ENCODE data around the gene DHX8. TPM values are rescaled to one million over a fixed set of nuclear protein-coding genes. Genes with fewer than 3 reads are reported as not detected.

Gene DHX8
- total RNA-seq, 2 donors from 2014 or later, result 51.8 to 54.2 TPM

DNA sequence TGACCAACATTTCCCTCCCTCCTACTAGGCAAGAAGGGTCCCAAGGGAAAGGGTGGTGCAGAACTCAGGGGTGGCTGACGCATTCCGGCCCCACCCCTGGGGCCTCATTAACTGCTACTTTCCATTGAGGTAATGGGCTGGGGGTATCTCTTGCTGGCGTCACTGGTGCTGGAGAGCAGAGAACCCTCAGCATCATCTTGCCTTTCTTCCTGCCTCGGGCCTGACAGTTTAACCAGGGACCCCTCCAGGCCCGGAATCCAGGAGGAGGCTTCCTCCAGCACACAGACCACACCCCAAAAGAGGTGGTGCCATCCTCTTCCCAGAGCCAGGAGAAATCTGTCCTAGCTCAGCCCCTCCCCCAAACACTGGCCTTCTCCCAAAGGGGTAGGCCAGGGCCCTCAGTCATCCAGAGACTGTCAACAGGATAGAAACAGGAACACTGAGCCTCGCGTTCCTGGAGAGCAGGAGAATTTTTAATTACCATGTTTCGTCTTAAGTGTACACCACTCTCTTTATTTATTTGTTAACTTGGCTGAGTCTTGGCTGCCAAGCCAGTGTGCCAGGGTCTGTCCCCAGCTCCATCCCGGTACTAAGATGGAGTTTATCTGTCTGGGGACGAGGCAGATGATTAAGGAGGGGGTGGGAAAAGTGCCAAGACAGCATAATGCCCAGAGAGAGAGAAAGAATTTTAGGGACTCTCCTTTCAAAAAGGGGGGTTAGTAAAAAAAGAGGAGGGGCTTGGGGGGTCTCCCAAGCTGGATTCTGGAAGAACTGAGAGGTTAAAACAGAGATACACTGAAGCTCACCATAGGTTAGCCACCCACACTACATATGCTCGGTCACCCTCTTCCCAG lies 57.3 kb downstream of the DHX8 start:
- no peak overlapping the region for H3K27ac Mint-ChIP-seq

GRCh38 chr17:43542859-43543258 lies 59.1 kb downstream of the DHX8 start:
- DNase-seq (ENCODE audit: low spot score) (no peak), ATAC-seq (no peak)
- H3K36me3 Mint-ChIP-seq, result no peaks in the 10 kb centered on the region
- H3K27me3 Mint-ChIP-seq, result peaks cover 27 to 32% of the 10 kb centered on the region in 2 donors
- peaks cover 20 to 21% of the 10 kb centered on the region in 2 donors for H3K4me1 Mint-ChIP-seq (ENCODE audit: low read depth in 2 of 2)
- H3K27ac Mint-ChIP-seq, result no peak overlapping the region
- no peaks in the 10 kb centered on the region for H3K9me3 Mint-ChIP-seq
- H3K4me3 Mint-ChIP-seq, result no peak overlapping the region

More for the DNA sequence above, 57.3 kb downstream of the DHX8 start:
- H3K4me3 Mint-ChIP-seq, result no peak overlapping the region
- ATAC-seq (no peak), DNase-seq (ENCODE audit: low spot score) (no peak)
- H3K4me1 Mint-ChIP-seq (ENCODE audit: low read depth in 2 of 2), result peaks cover 7% of the 10 kb centered on the region in 2 donors
- H3K36me3 Mint-ChIP-seq, result no peaks in the 10 kb centered on the region
- H3K9me3 Mint-ChIP-seq, result no peaks in the 10 kb centered on the region
- peaks cover 17 to 24% of the 10 kb centered on the region in 2 donors for H3K27me3 Mint-ChIP-seq

GRCh38 chr17:43543300-43543699 lies 59.5 kb downstream of the DHX8 start:
- peaks cover 20 to 22% of the 10 kb centered on the region in 2 donors for H3K4me1 Mint-ChIP-seq (ENCODE audit: low read depth in 2 of 2)
- no peak overlapping the region for H3K27ac Mint-ChIP-seq
- DNase-seq (ENCODE audit: low spot score), result no peak

GRCh38 chr17:43543771-43544575 lies 60.2 kb downstream of the DHX8 start:
- Mint-ChIP-seq H3K9me3 (no peaks in the 10 kb centered on the region), H3K4me1 (ENCODE audit: low read depth in 2 of 2) (peaks cover 20 to 22% of the 10 kb centered on the region in 2 donors), H3K4me3 (peak overlapping the region; percentile 86), H3K27ac (no peak overlapping the region), H3K36me3 (no peaks in the 10 kb centered on the region), H3K27me3 (peaks cover 32 to 37% of the 10 kb centered on the region in 2 donors)
- no peak for ATAC-seq
- DNase-seq (ENCODE audit: low spot score), result no peak

More at GRCh38 chr17:43543300-43543699, 59.5 kb downstream of the DHX8 start:
- Mint-ChIP-seq H3K4me3 (no peak overlapping the region), H3K36me3 (no peaks in the 10 kb centered on the region), H3K27me3 (peaks cover 31 to 34% of the 10 kb centered on the region in 2 donors), H3K9me3 (no peaks in the 10 kb centered on the region)
- no peak for ATAC-seq

DNA sequence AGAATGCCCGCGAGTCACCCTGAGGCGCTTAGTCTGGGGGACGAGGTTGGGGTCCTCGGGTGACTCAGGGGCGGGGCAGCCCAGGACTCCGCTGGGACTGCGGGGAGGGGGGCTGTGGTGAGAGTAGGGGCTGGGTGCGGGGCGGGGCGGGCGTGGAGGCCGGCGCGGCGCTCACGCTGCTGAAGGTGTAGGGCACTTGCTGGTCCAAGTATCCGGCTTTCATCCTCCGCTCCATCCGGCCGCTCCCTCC lies 61.5 kb downstream of the DHX8 start:
- no peaks in the 10 kb centered on the region for H3K36me3 Mint-ChIP-seq
- ATAC-seq (peak in 1 of 2 donors; percentile 48), DNase-seq (ENCODE audit: low spot score) (no peak)

DNA sequence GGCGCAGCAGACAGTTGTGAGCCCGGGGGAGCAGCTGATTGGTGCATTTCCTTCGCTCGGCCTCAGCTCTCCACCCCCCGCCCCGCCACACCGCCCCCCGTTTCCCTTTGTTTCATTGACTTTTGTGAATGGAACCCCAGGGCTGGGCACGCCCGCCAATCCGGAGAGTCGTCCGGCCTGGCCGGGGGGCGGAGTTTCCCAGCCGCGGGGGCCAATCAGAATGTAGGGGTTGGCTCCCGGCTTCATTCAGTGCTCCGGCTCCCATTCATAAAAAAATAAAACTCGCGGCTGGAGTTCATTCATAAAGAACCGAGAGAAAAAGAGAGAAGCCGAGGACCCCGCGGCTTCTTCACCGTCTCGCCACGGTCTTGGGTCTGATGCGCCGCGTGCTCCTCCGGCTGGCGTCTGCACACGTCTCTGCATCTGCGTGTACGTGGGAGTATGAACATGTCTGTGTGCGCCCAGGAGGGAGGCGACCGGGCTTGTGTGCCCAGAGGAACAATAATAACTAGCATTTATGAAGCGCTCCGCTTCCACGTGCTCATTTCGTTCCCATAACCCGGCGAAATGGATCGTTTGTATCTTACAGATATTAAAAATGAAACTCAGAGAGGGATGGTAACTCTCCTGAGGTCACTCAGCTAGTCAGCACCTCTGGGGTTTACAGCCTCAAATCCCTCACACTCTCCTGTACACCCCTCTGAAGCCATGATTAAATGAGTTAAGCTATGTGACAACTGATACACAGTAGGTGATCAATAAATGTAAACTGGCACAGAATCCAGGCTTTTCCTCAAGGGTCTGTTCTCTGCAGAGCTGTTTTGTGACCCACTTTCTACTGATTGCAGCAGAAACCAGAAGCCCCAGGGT lies 62.8 kb downstream of the DHX8 start, which contains the start of gene ETV4:
Gene ETV4 (minus strand): TSS at position 22 of the 870 bp plus-strand sequence. CDS start 723 bp downstream, outside the sequence.
- no peaks in the 10 kb centered on the region for H3K9me3 Mint-ChIP-seq
- no peaks in the 10 kb centered on the region for H3K36me3 Mint-ChIP-seq
- ATAC-seq, result peak; percentile 94 to 95
- H3K4me1 Mint-ChIP-seq (ENCODE audit: low read depth in 2 of 2), result peaks cover 20 to 22% of the 10 kb centered on the region in 2 donors
- peak within 1 kb of the TSS in 1 of 2 donors; percentile 56 for H3K27ac Mint-ChIP-seq
- peaks cover 43 to 45% of the 10 kb centered on the region in 2 donors for H3K27me3 Mint-ChIP-seq
- peak; percentile 93 for DNase-seq (ENCODE audit: low spot score)
- H3K4me3 Mint-ChIP-seq, result peak within 1 kb of the TSS; percentile 88

More for the DNA sequence above, 61.5 kb downstream of the DHX8 start:
- no peaks in the 10 kb centered on the region for H3K9me3 Mint-ChIP-seq
- peak overlapping the region; percentile 86 for H3K4me3 Mint-ChIP-seq
- H3K27ac Mint-ChIP-seq, result no peak overlapping the region
- peaks cover 42 to 43% of the 10 kb centered on the region in 2 donors for H3K27me3 Mint-ChIP-seq
- peaks cover 20 to 22% of the 10 kb centered on the region in 2 donors for H3K4me1 Mint-ChIP-seq (ENCODE audit: low read depth in 2 of 2)

DNA sequence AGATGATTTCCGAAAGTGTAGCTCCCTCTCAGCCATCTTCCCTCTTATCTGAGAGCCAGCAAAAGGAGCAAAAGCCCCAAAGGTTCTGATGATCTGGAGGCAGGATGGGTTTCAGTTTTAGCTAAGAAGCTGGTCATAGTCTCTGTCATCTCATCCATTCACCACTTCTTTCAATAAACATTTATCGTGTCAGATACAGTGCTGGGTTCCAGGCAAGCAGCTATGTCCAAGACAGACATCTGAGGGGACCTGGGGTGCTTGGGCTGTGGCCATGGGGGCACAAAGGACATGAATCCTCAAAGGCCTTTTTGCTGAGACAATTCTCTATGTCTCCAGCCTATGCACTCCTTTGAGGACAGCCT lies 63.4 kb downstream of the DHX8 start:
- peak overlapping the region in 1 of 2 donors; percentile 56 for H3K27ac Mint-ChIP-seq
- no peak for DNase-seq (ENCODE audit: low spot score)
- peak overlapping the region; percentile 88 for H3K4me3 Mint-ChIP-seq
- H3K4me1 Mint-ChIP-seq (ENCODE audit: low read depth in 2 of 2), result peaks cover 20 to 22% of the 10 kb centered on the region in 2 donors
- H3K9me3 Mint-ChIP-seq, result no peaks in the 10 kb centered on the region
- ATAC-seq, result no peak
- peaks cover 41 to 46% of the 10 kb centered on the region in 2 donors for H3K27me3 Mint-ChIP-seq
- H3K36me3 Mint-ChIP-seq, result no peaks in the 10 kb centered on the region

- H3K27me3 Mint-ChIP-seq, result peaks cover 35 to 42% of the 10 kb centered on the region in 2 donors
- DNase-seq (ENCODE audit: low spot score) (no peak), ATAC-seq (no peak)
- no peaks in the 10 kb centered on the region for H3K36me3 Mint-ChIP-seq
- peak overlapping the region; percentile 88 for H3K4me3 Mint-ChIP-seq
- peaks cover 20 to 22% of the 10 kb centered on the region in 2 donors for H3K4me1 Mint-ChIP-seq (ENCODE audit: low read depth in 2 of 2)
- no peak overlapping the region for H3K27ac Mint-ChIP-seq
- no peaks in the 10 kb centered on the region for H3K9me3 Mint-ChIP-seq
Observed at GRCh38 chr17:43547659-43548256, 64.0 kb downstream of the DHX8 start.

GRCh38 chr17:43548689-43549379 lies 65.1 kb downstream of the DHX8 start:
- peaks cover 20 to 22% of the 10 kb centered on the region in 2 donors for H3K4me1 Mint-ChIP-seq (ENCODE audit: low read depth in 2 of 2)
- peaks cover 28 to 42% of the 10 kb centered on the region in 2 donors for H3K27me3 Mint-ChIP-seq
- no peaks in the 10 kb centered on the region for H3K9me3 Mint-ChIP-seq

GRCh38 chr17:43549496-43549895 lies 65.7 kb downstream of the DHX8 start:
- ATAC-seq (no peak), DNase-seq (ENCODE audit: low spot score) (no peak)
- Mint-ChIP-seq H3K36me3 (no peaks in the 10 kb centered on the region), H3K27ac (no peak overlapping the region), H3K9me3 (no peaks in the 10 kb centered on the region), H3K4me1 (ENCODE audit: low read depth in 2 of 2) (peaks cover 19 to 21% of the 10 kb centered on the region in 2 donors), H3K27me3 (peaks cover 25 to 43% of the 10 kb centered on the region in 2 donors), H3K4me3 (no peak overlapping the region)

More at GRCh38 chr17:43548689-43549379, 65.1 kb downstream of the DHX8 start:
- DNase-seq (ENCODE audit: low spot score), result no peak
- no peak overlapping the region for H3K4me3 Mint-ChIP-seq
- no peaks in the 10 kb centered on the region for H3K36me3 Mint-ChIP-seq
- no peak overlapping the region for H3K27ac Mint-ChIP-seq
- no peak for ATAC-seq

DNA sequence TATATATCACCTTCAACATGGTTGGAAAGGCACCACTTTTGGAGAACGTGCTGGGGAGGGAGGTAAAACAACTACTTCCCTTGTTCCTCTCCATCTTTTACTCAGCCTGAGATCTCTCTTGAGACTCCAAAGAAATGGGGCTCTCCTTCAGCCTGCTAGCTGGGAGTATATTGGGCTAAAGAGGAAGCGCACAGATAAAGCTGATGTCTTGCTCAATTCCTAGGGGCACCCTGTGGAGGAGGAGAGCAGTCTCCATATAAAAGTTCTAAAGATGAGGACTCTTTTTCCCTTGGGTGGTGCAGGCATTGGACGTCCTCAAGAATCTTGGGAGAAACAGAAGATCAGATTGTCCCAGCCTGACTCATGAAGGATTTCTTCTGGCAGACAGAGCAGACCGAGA lies 67.0 kb downstream of the DHX8 start:
- DNase-seq (ENCODE audit: low spot score), result no peak
- Mint-ChIP-seq H3K36me3 (no peaks in the 10 kb centered on the region), H3K27me3 (peaks cover 20 to 38% of the 10 kb centered on the region in 2 donors), H3K4me3 (no peak overlapping the region), H3K9me3 (no peaks in the 10 kb centered on the region), H3K4me1 (ENCODE audit: low read depth in 2 of 2) (peaks cover 13 to 15% of the 10 kb centered on the region in 2 donors), H3K27ac (no peak overlapping the region)
- ATAC-seq, result no peak

- Mint-ChIP-seq H3K27ac (no peak overlapping the region), H3K9me3 (no peaks in the 10 kb centered on the region), H3K27me3 (peaks cover 28 to 33% of the 10 kb centered on the region in 2 donors), H3K36me3 (no peaks in the 10 kb centered on the region), H3K4me1 (ENCODE audit: low read depth in 2 of 2) (peaks cover 2 to 9% of the 10 kb centered on the region in 2 donors), H3K4me3 (no peak overlapping the region)
- no peak for ATAC-seq
- DNase-seq (ENCODE audit: low spot score), result no peak
Observed at GRCh38 chr17:43552229-43552837, 68.6 kb downstream of the DHX8 start.
